Effector memory CD4-positive, alpha-beta T cell (primary cell): ENCODE results near the gene DCPS.

Experiments used
- DNase-seq, 3 donors: peaks; one replicate each; pipeline ENCODE4 v3.0.0-alpha.2; 2020
- H3K27ac ChIP-seq: 2 replicates; pipeline ENCODE4 v1.7.0; 2013; ENCODE audit warnings: mild to moderate bottlenecking, low read length, moderate library complexity; ENCODE audit not compliant: insufficient read depth, poor library complexity, severe bottlenecking
- H3K27me3 ChIP-seq: replicated peaks from 2 replicates; pipeline ENCODE4 v1.7.0; 2013; ENCODE audit warnings: mild to moderate bottlenecking, low read length; ENCODE audit not compliant: insufficient read depth, control insufficient read depth, poor library complexity, severe bottlenecking
- H3K36me3 ChIP-seq: 2 replicates; pipeline ENCODE4 v1.7.0; 2013; ENCODE audit warnings: mild to moderate bottlenecking, low read length, moderate library complexity; ENCODE audit not compliant: control insufficient read depth, insufficient read depth
- H3K4me1 ChIP-seq: 2 replicates; pipeline ENCODE4 v1.7.0; 2013; ENCODE audit warnings: low read length, mild to moderate bottlenecking; ENCODE audit not compliant: control insufficient read depth, insufficient read depth, poor library complexity, severe bottlenecking
- H3K4me3 ChIP-seq: 2 replicates; pipeline ENCODE4 v1.7.0; 2013; ENCODE audit warnings: low read length, low read depth, mild to moderate bottlenecking; ENCODE audit not compliant: insufficient read depth, poor library complexity, severe bottlenecking
- H3K9me3 ChIP-seq: 2 replicates; pipeline ENCODE4 v1.7.0; 2013; ENCODE audit warnings: mild to moderate bottlenecking, low read length, moderate library complexity; ENCODE audit not compliant: control insufficient read depth

DCPS gene

DNA sequence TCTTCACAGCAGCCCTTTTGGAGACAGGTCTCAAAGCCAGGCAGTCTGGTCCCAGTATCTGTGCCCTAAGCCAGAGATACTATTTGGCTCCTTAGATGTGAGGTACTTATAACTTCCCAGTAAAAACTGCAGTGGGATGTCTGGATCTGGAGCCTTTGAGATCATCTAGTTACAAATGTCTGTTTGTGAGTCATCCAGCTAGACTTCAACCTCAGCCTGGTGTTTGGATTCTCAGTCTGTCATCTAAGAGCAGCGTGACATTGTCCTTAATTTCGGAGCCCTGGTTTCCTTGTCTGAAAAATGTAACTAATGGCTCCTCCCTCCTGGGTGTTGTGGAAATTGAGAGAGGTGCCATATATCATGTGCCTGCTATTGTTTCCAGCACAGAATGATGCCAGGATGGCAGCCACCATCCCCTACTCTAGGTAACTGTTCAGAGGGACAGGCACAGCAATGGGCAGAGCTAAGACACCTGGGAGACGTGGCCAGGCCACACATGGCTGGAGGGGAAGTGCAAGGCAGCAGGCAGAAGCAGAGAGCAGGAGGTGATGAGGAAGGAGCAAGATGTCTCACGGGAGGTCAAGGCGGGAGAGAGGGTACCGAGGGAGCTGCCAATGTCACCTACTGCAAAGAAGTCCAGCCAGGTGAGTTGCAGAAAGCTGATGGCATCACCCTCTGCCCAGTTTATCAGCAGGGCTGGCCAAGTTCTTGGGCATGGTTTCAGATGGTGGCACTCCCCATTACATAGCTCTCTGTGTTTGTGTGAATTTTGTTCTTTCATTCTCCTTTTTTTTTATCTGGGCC lies 31.0 kb downstream of the DCPS start:
- DNase-seq, result no peak
- H3K27me3 ChIP-seq, result no peaks in the 10 kb centered on the region
- H3K4me1 ChIP-seq, result no peaks in the 10 kb centered on the region
- H3K4me3 ChIP-seq, result no peak overlapping the region
- H3K9me3 ChIP-seq, result no peaks in the 10 kb centered on the region
- H3K27ac ChIP-seq, result no peak overlapping the region
- H3K36me3 ChIP-seq, result peaks cover 55% of the 10 kb centered on the region

DNA sequence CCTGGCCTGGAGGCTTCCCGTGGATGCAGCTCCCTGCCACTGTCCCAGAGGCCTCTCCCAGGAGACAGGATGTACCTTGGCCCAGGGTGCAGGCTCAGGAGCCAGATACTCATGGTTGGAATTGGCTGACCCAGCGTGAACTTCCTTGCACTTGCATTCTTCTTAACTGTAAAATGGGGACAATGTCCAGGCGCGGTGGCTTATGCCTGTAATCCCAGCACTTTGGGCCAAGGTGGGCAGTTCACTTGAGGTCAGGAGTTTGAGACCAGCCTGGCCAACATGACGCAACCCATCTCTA lies 31.6 kb downstream of the DCPS start:
- no peaks in the 10 kb centered on the region for H3K9me3 ChIP-seq
- no peak overlapping the region for H3K27ac ChIP-seq
- no peaks in the 10 kb centered on the region for H3K4me1 ChIP-seq
- H3K27me3 ChIP-seq, result no peaks in the 10 kb centered on the region
- no peak for DNase-seq
- H3K36me3 ChIP-seq, result peaks cover 58% of the 10 kb centered on the region
- no peak overlapping the region for H3K4me3 ChIP-seq

DNA sequence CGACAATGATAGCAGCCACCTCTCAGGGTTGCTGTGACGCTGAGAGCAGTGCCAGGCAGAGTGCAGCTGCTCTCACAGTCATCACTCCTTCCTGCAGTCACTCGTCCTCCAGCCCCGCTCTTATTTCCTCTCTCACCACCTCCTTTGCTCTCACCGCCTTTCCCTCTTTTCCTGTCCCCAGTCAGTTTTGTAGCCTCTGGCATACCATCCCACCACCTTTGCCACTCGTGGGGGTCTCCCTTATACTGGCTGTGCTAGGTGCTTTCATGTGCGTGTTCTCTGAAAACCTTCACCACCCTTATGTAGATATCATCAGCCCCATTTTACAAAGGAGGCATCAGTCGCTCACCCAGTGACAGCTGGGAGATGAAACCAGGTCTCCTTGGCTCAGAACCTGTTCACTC lies 32.3 kb downstream of the DCPS start:
- H3K36me3 ChIP-seq, result peaks cover 61% of the 10 kb centered on the region
- no peak for DNase-seq
- H3K4me3 ChIP-seq, result no peak overlapping the region
- H3K4me1 ChIP-seq, result no peaks in the 10 kb centered on the region
- no peaks in the 10 kb centered on the region for H3K27me3 ChIP-seq
- no peak overlapping the region for H3K27ac ChIP-seq
- H3K9me3 ChIP-seq, result no peaks in the 10 kb centered on the region

DNA sequence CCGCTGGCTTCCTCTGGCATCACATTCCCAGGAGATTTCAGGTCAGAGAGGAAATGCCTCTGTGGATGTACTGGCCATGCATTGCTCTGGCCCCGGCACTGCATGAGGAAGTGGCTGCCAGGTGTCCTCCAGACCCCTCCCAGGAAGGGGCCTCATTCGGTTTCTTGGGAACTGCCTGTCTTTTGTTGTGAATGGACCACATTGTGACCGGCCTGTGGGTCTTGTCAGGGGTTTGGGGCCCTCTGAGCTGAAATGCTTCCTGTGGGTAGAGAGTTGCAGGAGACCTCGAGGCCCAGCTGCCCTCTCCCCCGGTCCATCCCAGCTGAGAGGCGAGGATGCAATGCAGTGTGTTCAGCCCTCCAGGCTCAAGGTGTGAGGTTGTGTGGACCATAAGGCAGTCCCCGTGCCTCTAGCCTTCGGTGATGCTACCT lies 32.8 kb downstream of the DCPS start:
- Histone ChIP-seq H3K4me1 (no peaks in the 10 kb centered on the region), H3K4me3 (no peak overlapping the region), H3K27ac (no peak overlapping the region), H3K9me3 (no peaks in the 10 kb centered on the region), H3K36me3 (peaks cover 59% of the 10 kb centered on the region), H3K27me3 (no peaks in the 10 kb centered on the region)
- no peak for DNase-seq

DNA sequence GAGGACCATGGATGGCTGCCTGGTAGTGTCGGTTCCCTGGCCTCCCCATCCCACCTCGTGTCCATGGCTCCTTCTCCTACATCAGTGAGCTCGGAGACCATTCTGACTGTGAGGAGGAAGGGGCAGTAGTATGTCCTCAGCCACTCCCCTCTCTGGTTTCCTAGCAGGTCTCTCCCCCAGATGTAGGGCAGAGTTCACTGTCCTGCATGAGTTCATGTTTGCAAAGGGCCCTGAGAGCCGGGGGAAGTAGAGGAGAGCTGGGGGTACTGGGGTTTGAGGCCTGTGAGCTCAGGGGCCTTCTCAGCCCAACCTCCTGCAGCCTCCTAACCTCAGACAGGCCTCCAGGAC lies 33.2 kb downstream of the DCPS start:
- Histone ChIP-seq H3K4me1 (no peaks in the 10 kb centered on the region), H3K27ac (no peak overlapping the region), H3K36me3 (peaks cover 55% of the 10 kb centered on the region), H3K27me3 (no peaks in the 10 kb centered on the region), H3K9me3 (no peaks in the 10 kb centered on the region), H3K4me3 (no peak overlapping the region)
- DNase-seq, result no peak

DNA sequence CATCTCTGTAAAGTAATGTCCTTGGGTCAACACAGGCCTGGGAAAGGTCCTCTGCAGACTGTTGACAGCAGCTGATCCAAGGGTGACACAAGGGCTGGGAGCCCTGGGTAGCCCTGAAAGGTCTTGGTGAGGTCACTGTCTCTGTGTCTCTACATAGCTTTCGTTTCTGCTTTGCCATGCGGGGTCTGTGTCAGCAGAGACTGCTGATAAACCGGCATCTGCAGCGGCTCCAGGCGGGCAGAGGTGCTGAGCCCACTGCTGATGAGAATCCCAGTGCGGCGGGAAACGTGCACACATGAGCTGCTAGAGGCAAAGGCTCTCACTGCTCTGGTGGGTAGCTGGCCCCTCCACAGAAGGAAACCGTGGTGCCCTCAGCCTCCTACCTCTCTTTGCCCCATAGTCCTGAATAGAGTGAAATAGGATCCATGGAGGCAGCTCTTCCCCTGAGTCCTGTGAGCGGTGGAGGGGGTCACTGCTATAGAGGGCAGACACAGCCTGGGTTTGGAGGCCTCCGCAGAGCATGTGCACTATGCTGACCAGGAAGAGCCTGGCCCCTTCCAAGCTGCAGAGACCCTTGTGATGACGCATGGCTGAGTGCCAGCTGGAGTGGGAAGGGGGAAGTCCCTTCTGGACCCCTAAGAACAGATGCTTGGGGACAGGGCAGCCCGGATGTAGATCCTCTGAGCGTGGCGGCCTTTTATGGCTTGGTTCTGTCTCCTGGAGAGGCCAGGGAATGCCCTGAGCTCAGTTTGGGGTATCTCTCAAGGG lies 33.8 kb downstream of the DCPS start:
- DNase-seq, result no peak

DNA sequence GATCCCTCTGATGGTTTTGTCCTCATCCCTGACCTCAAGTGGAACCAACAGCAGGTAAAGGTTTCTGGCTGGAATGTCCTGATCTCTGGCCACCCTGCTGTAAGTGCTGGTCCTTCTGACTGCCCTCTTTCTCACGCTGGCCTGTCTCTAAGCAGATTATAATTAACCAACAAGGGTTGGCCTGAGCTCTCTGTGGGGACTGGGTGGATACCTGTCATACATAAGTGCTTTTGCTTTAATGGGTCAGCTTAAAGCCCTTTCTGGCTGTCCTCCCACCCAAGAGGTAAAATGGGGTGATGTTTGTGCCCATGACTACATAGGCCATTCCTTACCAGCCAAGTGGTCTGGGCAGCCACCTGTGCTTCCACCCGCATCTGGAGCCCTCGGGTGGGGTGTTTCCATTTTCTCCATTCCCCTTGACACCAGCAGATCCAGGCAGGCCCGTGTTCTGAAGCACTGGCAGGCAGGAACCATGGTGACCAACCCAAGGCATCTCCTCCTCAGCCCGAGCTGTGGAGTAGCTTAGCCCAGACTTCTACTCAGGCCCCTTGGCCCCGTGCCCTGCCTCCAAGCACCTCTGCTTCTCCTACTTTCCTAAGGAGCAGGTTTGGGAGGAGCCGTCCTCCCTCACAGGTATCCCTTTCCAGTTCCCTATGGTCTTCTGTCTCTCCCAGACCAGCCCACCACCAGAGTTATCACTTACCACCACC lies 34.6 kb downstream of the DCPS start:
- H3K4me1 ChIP-seq, result no peaks in the 10 kb centered on the region
- peaks cover 47% of the 10 kb centered on the region for H3K36me3 ChIP-seq

More for the DNA sequence above, 33.8 kb downstream of the DCPS start:
- Histone ChIP-seq H3K36me3 (peaks cover 51% of the 10 kb centered on the region), H3K4me1 (no peaks in the 10 kb centered on the region), H3K4me3 (no peak overlapping the region), H3K27me3 (no peaks in the 10 kb centered on the region), H3K9me3 (no peaks in the 10 kb centered on the region), H3K27ac (no peak overlapping the region)

DNA sequence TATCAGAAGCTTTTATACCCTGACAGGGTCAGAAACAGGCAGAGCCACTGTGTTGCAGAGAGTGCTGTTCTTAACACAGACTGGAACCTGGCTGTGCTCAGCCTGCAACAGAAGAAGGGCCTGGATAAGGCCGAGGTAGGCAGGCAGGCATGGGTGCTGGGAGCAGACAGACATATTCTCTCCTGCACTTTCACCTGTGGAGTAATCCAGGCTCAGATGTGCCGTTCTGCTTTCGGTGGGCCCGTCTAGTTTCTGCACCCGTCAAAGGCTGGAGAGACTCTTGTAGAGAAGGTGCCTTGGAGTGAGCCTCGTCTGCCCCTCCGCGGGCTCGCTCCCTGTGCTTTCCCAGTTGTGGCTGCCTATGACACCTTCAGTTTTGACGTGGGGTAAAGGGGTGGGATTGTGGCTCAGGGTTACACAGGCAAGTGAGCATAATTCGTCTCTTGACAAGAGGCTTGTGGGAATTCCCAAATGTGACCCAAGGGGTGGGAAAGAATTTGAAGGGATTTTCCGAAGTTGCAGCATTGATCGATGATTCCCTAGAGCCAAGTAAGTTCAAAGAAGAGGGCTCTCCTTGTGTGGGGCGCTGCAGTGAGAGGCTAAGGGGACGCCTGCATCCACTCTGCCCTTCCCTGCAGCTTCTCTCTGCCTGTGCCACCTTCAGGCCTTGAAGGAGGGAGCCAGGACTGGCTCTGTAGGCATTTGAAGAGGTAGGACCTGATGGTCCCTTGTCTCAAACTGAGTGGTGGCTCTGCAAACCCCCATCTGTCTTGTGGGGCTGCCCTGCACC lies 35.4 kb downstream of the DCPS start:
- DNase-seq, result no peak
- no peaks in the 10 kb centered on the region for H3K9me3 ChIP-seq
- H3K27me3 ChIP-seq, result no peaks in the 10 kb centered on the region
- H3K27ac ChIP-seq, result no peak overlapping the region
- H3K4me1 ChIP-seq, result no peaks in the 10 kb centered on the region
- peaks cover 49% of the 10 kb centered on the region for H3K36me3 ChIP-seq
- H3K4me3 ChIP-seq, result no peak overlapping the region

More for the DNA sequence above, 34.6 kb downstream of the DCPS start:
- no peak overlapping the region for H3K4me3 ChIP-seq
- H3K9me3 ChIP-seq, result no peaks in the 10 kb centered on the region
- no peak overlapping the region for H3K27ac ChIP-seq
- no peaks in the 10 kb centered on the region for H3K27me3 ChIP-seq
- no peak for DNase-seq

DNA sequence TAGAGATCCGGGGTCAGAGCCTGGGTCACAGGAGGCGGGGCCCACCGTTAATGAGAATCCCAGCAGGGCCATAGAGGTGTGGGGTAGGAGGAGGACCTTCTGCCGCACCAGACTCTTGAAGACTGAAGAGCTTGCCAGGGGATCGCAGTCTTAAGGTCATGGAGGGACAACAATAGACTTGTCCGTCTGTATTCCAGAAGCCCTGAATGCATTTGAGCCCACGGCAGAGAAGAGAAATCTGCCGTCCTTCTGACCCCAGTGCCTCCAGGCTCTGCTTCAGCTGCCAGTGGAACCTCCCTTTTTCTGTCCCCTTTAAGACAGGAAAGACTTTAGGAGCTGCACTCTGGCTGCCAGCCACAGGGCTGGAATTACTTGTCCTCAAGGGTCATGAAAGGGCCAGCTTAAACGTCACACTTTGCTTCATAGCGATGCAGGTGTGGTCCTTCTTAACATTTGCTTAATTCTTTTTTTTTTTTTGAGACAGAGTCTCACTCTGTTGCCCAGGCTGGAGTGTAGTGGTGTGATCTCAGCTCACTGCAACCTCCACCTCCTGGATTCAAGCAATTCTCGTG lies 36.1 kb downstream of the DCPS start:
- Histone ChIP-seq H3K27me3 (no peaks in the 10 kb centered on the region), H3K9me3 (no peaks in the 10 kb centered on the region), H3K27ac (no peak overlapping the region), H3K4me1 (no peaks in the 10 kb centered on the region), H3K4me3 (no peak overlapping the region), H3K36me3 (peaks cover 56% of the 10 kb centered on the region)
- DNase-seq, result no peak
